Measurements from ENCODE around the gene SYPL2.

- TF ChIP-seq POLR2A (IDR thresholded peaks at IDR 0.05; ENCODE audit: low read length) (no peak), BHLHE40 (IDR thresholded peaks at IDR 0.05; ENCODE audit: low read depth, low read length) (no peak), CTCF (IDR thresholded peaks at IDR 0.05) (no peak), CHD2 (IDR thresholded peaks at IDR 0.05; ENCODE audit: low read length, partially characterized antibody) (no peak), RCOR1 (IDR thresholded peaks at IDR 0.05; ENCODE audit: low read depth, low read length) (no peak), ZFP36 (IDR thresholded peaks at IDR 0.05; ENCODE audit: borderline replicate concordance, partially characterized antibody) (no peak), MAX (IDR thresholded peaks at IDR 0.05) (no peak), EP300 (IDR thresholded peaks at IDR 0.05) (no peak), RAD21 (conservative IDR thresholded peaks at IDR 0.05 in 1 of 2, IDR thresholded peaks at IDR 0.05 in 1 of 2) (no peak), USF2 (IDR thresholded peaks at IDR 0.05) (no peak)
These were observed 26.4 kb downstream of the SYPL2 start for GRCh38 chr1:109492779-109493178.
